NT2/D1 (cell line): ENCODE data around the gene UBE3A.

Source experiments
- YY1 ChIP-seq: IDR thresholded peaks from 2 replicates; pipeline ENCODE4 v1.6.1; 2011; ENCODE audit not compliant: insufficient read length, insufficient read depth
- ZNF274 ChIP-seq: IDR thresholded peaks from 2 replicates; pipeline ENCODE4 v1.6.1; 2011; ENCODE audit warnings: mild to moderate bottlenecking, low read depth, low read length

DNA sequence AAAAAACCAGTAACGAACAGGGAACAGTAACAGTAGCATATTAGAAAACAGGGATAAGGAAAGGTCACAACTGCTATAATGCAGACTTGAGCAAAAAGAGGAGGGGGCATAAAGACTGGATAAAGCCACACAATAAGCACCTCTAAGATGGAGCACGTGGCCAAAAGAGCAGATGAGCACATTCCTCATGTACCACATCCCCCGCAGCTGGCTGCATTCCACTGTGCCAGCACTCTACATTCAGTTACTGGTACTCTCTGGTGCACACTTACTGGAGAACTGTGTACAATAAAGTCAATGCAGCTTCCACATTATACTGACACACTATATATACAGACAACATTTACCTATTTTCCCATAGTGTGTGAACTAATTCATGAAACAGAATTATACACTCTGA lies 64.7 kb downstream of the UBE3A start:
- TF ChIP-seq YY1 = no peak
- TF ChIP-seq ZNF274 = no peak
